Medulla oblongata (tissue), 1 donor: ENCODE results near the gene LGALS1.
A peak's percentile ranks its signal among the peaks of the same experiment; 100 is the strongest.
"Not testable (repeated sequence)": the region's sequence is repeated elsewhere in the genome, so short reads cannot be mapped to it uniquely, and the experiment has no call there.

Experiments
- DNase-seq: peaks from one replicate; pipeline ENCODE4 v3.0.0-alpha.2; 2015; ENCODE audit errors: extremely low spot score

LGALS1 gene

GRCh38 chr22:37690407-37690806 is 15.0 kb downstream of the LGALS1 start:
- no peak for DNase-seq

GRCh38 chr22:37690901-37691504 is 15.6 kb downstream of the LGALS1 start:
- no peak for DNase-seq

GRCh38 chr22:37692627-37693285 is 17.3 kb downstream of the LGALS1 start:
- no peak for DNase-seq

- not testable (repeated sequence) for DNase-seq
These were observed 18.7 kb downstream of the LGALS1 start for GRCh38 chr22:37694131-37694530.

GRCh38 chr22:37696260-37696656 is 20.8 kb downstream of the LGALS1 start:
- DNase-seq = not testable (repeated sequence)

- peak; percentile 69 for DNase-seq
These were observed 21.5 kb downstream of the LGALS1 start, which contains the start of gene TRIOBP for GRCh38 chr22:37696657-37697537. Gene TRIOBP (plus strand): TSS chr22:37697048. CDS start chr22:37701366, 4,318 bp downstream.

- DNase-seq = no peak
These were observed 22.1 kb downstream of the LGALS1 start for GRCh38 chr22:37697538-37697835.

- peak; percentile 75 for DNase-seq
These were observed 25.8 kb downstream of the LGALS1 start for GRCh38 chr22:37701141-37701786.

- no peak for DNase-seq
These were observed 28.5 kb downstream of the LGALS1 start for GRCh38 chr22:37703906-37704305.

GRCh38 chr22:37704645-37705044 is 29.2 kb downstream of the LGALS1 start:
- DNase-seq = no peak

GRCh38 chr22:37705205-37705604 is 29.8 kb downstream of the LGALS1 start:
- DNase-seq = no peak

GRCh38 chr22:37708580-37709444 is 33.4 kb downstream of the LGALS1 start:
- DNase-seq = peak; percentile 40

- DNase-seq = no peak
These were observed 34.0 kb downstream of the LGALS1 start for GRCh38 chr22:37709445-37709765.

- DNase-seq = no peak
These were observed 35.2 kb downstream of the LGALS1 start for GRCh38 chr22:37710675-37711074.

- DNase-seq = no peak
These were observed 36.1 kb downstream of the LGALS1 start for GRCh38 chr22:37711490-37711889.

GRCh38 chr22:37713761-37714160 is 38.3 kb downstream of the LGALS1 start:
- DNase-seq = no peak

GRCh38 chr22:37714634-37715033 is 39.2 kb downstream of the LGALS1 start:
- no peak for DNase-seq

GRCh38 chr22:37715760-37716159 is 40.3 kb downstream of the LGALS1 start:
- no peak for DNase-seq

GRCh38 chr22:37716708-37717107 is 41.3 kb downstream of the LGALS1 start:
- DNase-seq = no peak

- DNase-seq = not testable (repeated sequence)
These were observed 41.8 kb downstream of the LGALS1 start for GRCh38 chr22:37717235-37717634.

- DNase-seq = not testable (repeated sequence)
These were observed 42.4 kb downstream of the LGALS1 start for GRCh38 chr22:37717746-37718305.
